HG03066 (cell line): ENCODE data around the gene CAMTA1.

Experiments used
- ATAC-seq: cut with Tn5 transposase; IDR thresholded peaks from one replicate; pipeline ENCODE4 v1.9.1; 2021; ENCODE audit warnings: low read depth; ENCODE audit not compliant: unreplicated experiment

CAMTA1 gene

GRCh38 chr1:7473223-7474142 lies 688.2 kb downstream of the CAMTA1 start:
- no peak for ATAC-seq

GRCh38 chr1:7474143-7474490 lies 688.9 kb downstream of the CAMTA1 start:
- ATAC-seq = no peak

DNA sequence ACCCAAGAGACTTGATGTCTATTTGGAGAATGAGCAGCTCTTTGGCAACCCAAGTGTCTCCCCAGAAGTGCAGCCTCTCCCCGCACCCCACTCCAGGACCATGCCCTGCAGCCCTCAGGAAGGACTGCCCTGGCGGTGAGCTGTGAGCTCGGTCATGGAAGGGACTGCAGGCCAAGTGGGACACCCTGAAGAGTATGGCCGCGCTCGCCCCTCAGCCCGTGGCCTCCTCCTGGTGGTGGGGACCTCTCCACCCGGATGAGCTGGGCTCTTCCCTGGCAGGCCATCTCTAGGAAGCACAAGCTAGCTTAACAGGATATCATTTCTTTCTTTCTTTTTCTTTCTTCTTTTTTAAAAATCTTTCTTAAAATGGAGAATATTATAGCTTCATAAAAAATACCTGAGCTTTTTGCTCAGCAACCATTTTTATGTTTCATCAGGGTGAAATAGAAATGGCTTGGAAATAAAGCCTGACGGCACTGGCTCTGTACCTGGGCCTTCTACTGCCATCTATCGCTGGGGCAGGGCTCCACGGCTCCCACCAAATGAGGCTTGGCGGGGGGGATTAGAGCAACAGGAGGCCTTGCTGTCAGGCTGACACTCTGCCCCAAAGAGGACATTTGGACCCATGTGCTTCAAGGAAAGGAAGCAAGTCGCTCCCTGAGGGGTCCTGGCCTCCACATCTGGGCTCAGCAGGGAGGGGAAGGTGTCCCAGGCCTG lies 689.7 kb downstream of the CAMTA1 start:
- ATAC-seq = no peak

GRCh38 chr1:7475691-7476090 lies 690.4 kb downstream of the CAMTA1 start:
- ATAC-seq = no peak

DNA sequence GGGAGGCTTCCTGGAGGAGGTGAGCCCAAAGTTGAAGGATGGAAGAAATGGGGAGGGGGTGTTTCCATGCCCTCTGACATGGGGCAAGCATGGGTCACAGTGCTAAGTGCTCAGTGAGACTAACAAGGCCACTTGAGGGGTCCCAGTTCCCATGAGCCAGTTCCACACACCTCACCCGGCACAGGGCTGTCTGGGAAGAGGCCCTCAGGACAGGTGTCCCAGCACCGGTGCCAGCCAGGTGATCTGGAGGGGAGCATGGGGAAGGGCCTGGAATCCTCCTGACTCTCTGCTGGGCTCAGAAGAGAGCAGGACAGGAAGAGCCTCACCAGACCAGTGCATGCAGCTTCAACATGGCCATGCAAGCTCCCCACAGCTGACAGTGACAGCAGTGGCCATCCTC lies 691.1 kb downstream of the CAMTA1 start:
- ATAC-seq = no peak

GRCh38 chr1:7476861-7477547 lies 691.8 kb downstream of the CAMTA1 start:
- ATAC-seq = no peak

DNA sequence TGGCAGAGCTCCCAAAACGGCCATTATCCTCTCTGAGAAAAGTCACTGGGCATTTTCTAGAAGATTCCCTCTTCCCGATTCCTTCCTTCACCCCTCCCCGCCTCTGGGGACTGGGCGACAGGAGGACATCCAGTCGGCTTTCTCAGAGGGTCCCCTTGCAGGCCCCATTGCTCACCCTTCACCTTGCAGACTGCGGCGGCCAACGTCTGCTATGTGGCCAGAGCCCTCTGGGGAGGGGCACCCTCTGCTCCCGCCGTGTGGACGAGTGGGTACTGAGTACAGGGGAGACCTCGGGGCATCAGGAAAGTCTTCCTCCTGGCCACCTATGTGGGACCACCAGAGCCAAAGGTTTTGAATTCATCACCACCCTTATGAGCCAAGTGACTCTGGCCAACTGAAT lies 692.3 kb downstream of the CAMTA1 start:
- ATAC-seq = no peak

- no peak for ATAC-seq
Observed at GRCh38 chr1:7478142-7478790, 693.0 kb downstream of the CAMTA1 start.

GRCh38 chr1:7478809-7479499 lies 693.7 kb downstream of the CAMTA1 start:
- no peak for ATAC-seq

- ATAC-seq = no peak
Observed at GRCh38 chr1:7479571-7479970, 694.3 kb downstream of the CAMTA1 start.

DNA sequence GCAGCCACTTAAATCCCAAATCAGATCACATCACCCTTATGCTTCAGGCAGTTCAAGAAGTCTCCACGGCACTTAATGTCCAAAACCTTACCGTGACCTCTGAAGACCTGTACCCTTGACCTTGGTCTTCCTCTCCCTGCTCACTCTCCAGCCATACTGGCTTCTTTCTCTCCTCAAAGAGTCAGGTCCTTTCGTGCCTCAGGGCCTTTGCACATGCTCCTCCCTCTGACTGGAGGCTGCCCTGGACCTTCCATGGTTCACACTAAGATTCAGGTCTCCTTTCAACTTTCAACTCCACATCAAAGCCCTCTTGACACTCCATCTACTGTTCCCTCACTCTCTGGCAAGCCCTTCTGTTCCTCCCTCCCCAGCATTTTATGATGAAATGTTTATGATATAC lies 695.9 kb downstream of the CAMTA1 start:
- no peak for ATAC-seq

DNA sequence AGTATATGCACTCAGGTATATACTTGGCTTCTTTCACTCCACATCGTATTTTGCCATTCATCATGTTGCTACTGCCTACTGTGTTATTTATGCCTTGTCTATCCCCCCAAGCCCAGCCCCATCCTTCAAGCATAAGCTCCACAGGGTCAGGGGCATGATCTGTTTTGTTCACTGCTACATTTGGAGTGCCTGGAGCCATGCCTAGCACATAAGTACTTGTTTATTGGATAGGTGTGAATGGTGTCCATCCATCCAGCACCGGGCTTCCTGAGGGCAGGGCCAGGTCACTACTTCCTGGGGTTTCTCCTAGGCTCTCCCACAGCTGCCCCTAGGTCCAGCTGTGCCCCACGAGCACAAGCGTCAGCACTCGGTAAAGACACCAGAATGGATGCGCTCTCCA lies 696.8 kb downstream of the CAMTA1 start:
- ATAC-seq = no peak

DNA sequence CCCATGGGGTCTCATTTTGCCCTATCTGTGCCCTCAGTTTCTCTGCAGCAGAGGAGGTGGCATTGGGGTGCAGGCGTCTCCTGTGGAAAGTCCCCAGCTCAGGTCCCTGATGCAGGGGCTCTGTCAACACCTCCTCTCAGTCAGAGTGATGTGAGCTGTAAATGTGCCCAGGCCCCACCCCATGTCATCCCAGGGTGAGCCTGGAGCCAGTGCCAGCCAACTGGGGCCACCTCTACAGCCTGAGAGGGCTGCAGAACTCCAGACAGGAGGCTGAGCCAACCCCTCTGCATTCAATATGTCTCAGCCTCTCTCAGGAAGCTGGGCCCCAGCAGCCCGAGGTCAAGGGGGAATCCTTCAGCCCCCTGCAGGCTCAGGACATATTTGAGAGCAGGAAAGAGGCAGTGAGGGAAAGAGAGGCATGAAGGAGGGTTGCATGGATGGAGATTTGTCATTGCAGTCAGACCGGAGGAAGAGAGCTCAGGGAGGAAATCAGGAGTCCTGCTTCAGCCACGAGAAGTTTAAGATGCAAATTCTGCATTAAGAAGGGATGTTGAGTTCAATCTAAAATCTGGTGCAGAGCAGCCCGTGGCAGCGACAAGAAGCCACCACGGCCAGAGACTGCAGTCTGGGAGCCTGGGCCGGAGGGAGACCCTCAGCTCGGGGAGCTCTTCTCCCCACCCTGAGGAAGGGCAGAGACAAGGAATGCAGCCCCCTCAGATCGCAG lies 697.7 kb downstream of the CAMTA1 start:
- no peak for ATAC-seq

DNA sequence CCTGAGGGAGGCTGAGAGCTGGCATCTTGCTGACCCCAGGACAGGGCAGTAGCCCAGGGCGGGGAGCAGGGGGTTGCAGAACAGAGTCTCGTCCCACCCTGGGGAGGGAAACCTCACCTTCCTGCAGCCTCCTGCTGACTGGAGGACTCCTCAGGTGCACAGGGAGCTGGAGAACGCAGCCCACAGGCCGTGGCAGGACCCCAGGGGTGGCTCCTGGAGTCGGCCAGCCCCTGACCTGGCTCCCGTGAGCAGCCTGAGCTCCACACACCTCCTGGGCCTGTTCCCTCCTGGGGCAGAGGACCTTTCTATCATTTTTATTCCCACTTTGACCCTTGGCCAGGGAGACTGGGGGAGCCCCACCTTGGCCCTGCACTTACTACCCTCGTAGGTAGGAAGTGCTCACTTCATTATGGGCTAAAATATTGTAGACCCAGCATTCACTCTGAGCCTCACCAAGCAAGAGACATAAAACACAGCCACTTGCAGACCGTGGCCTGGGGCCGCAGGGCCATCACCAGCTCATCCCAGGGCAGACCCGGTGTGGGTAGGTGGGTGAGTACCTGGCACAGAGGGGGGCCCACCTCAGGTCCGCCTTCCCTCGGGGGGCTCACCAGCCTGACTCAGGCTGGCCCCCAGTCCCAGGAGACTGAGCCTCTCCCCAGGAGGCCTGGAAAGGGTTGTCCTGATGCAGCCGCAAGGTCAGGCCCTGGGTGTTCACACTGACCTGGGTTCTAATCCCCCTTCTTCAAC lies 698.6 kb downstream of the CAMTA1 start:
- ATAC-seq = no peak

GRCh38 chr1:7485086-7485780 lies 700.0 kb downstream of the CAMTA1 start:
- no peak for ATAC-seq

DNA sequence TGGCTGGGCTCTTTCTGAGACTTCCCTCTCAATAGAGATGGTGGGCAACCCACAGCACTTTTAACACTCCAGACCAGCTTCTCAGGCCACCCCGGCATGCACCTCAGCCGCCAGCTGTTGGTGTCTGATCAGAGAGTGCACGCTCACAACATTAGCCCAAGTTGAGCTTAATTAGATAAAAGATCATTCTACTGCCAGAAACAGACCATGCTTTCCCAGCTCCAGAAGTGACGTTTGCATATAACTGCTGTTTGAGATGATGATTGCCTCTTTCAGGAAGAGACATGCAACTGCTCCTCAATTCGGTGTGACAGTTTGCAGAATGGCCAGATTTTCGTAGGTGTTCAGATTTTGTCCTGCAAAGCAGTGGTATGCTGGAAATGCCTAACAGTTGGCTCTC lies 700.6 kb downstream of the CAMTA1 start:
- ATAC-seq = no peak

DNA sequence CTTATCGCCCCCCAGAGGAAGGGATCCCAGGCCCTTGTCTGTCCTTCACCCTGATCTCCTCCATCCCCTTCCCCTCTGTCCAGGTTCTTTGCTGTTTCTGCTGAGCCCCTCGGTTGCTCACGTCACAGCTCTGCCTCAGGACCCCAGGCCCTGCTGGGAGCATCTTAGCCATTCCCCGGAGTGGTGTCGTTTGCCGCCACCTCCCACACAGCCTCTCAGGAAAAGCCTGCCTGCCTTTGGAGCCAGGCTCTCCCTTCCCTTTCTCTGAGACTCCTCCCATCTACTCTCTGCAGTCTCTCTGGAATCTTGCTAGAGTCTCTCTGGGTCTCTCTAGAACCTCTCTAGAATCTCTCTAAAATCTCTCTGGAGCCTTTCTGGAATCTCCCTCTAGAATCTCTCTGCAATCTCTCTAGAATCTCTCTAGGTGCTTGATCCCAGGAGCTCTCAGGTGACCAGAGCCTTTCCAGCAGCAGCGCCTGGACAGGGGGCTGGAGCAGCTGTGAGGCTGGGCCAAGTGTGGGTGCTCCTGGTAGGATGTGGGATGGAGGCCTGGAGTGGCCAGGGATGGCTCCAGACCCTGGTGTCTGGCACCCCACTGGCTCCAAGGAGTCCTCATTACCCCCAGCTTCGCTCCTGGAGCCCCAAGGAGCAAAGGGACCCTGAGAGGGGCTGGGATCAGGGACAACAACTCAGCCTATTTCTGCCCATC lies 702.7 kb downstream of the CAMTA1 start:
- no peak for ATAC-seq

GRCh38 chr1:7488475-7488842 lies 703.2 kb downstream of the CAMTA1 start:
- ATAC-seq = no peak
